Measurements from ENCODE around the gene BRD4.
"Not testable (repeated sequence)": the region's sequence is repeated elsewhere in the genome, so short reads cannot be mapped to it uniquely, and the experiment has no call there.

The BRD4 gene

GRCh38 chr19:15358918-15359317, 26.6 kb upstream of the BRD4 start:
- in situ Hi-C loops (cut with MboI; ENCODE audit: low sequenced_read_pairs, unreplicated experiment), result no loop called here
- no peak for DNase-seq (ENCODE audit: low spot score)
- no peak for TF ChIP-seq CTCF (IDR thresholded peaks at IDR 0.05; ENCODE audit: borderline replicate concordance, control extremely low read depth, extremely low read depth, insufficient read depth, missing control alignments)

- TF ChIP-seq CTCF (IDR thresholded peaks at IDR 0.05; ENCODE audit: borderline replicate concordance, control extremely low read depth, extremely low read depth, insufficient read depth, missing control alignments), result no peak
- in situ Hi-C loops (cut with MboI; ENCODE audit: low sequenced_read_pairs, unreplicated experiment), result no loop called here
- no peak for DNase-seq (ENCODE audit: low spot score)
These were observed 25.6 kb upstream of the BRD4 start for GRCh38 chr19:15357906-15358305.

GRCh38 chr19:15354566-15355296, 22.4 kb upstream of the BRD4 start:
- peak; percentile 25 for DNase-seq (ENCODE audit: low spot score)
- TF ChIP-seq CTCF (IDR thresholded peaks at IDR 0.05; ENCODE audit: borderline replicate concordance, control extremely low read depth, extremely low read depth, insufficient read depth, missing control alignments), result no peak
- in situ Hi-C loops (cut with MboI; ENCODE audit: low sequenced_read_pairs, unreplicated experiment), result no loop called here

- in situ Hi-C loops (cut with MboI; ENCODE audit: low sequenced_read_pairs, unreplicated experiment), result no loop called here
- no peak for DNase-seq (ENCODE audit: low spot score)
- no peak for TF ChIP-seq CTCF (IDR thresholded peaks at IDR 0.05; ENCODE audit: borderline replicate concordance, control extremely low read depth, extremely low read depth, insufficient read depth, missing control alignments)
These were observed 21.6 kb upstream of the BRD4 start for GRCh38 chr19:15353908-15354307.

GRCh38 chr19:15352535-15352934, 20.2 kb upstream of the BRD4 start:
- in situ Hi-C loops (cut with MboI; ENCODE audit: low sequenced_read_pairs, unreplicated experiment); DNase-seq (ENCODE audit: low spot score): not testable (repeated sequence)

GRCh38 chr19:15341328-15341727, 9.0 kb upstream of the BRD4 start:
- in situ Hi-C loops (cut with MboI; ENCODE audit: low sequenced_read_pairs, unreplicated experiment), result not testable (repeated sequence)

GRCh38 chr19:15340086-15340485, 7.7 kb upstream of the BRD4 start:
- TF ChIP-seq CTCF (IDR thresholded peaks at IDR 0.05; ENCODE audit: borderline replicate concordance, control extremely low read depth, extremely low read depth, insufficient read depth, missing control alignments), result no peak
- in situ Hi-C loops (cut with MboI; ENCODE audit: low sequenced_read_pairs, unreplicated experiment), result no loop called here

More at GRCh38 chr19:15341328-15341727, 9.0 kb upstream of the BRD4 start:
- DNase-seq (ENCODE audit: low spot score), result not testable (repeated sequence)

GRCh38 chr19:15337202-15337601, 4.9 kb upstream of the BRD4 start:
- no peak for DNase-seq (ENCODE audit: low spot score)
- no peak for TF ChIP-seq CTCF (IDR thresholded peaks at IDR 0.05; ENCODE audit: borderline replicate concordance, control extremely low read depth, extremely low read depth, insufficient read depth, missing control alignments)
- in situ Hi-C loops (cut with MboI; ENCODE audit: low sequenced_read_pairs, unreplicated experiment), result no loop called here

More at GRCh38 chr19:15340086-15340485, 7.7 kb upstream of the BRD4 start:
- DNase-seq (ENCODE audit: low spot score), result no peak

- in situ Hi-C loops (cut with MboI; ENCODE audit: low sequenced_read_pairs, unreplicated experiment); DNase-seq (ENCODE audit: low spot score): not testable (repeated sequence)
These were observed 3.7 kb upstream of the BRD4 start for GRCh38 chr19:15335992-15336391.

Data from GM13976 (cell line).